Measurements from ENCODE around the gene ANKS4B.

ANKS4B gene

GRCh38 chr16:21300309-21301167 is 67.0 kb downstream of the ANKS4B start:
- peak; percentile 100 for DNase-seq (ENCODE audit: low read depth in 2 of 2)

- DNase-seq (ENCODE audit: low read depth in 2 of 2), result peak in 1 of 2 experiments; percentile 14
These were observed 67.8 kb downstream of the ANKS4B start for GRCh38 chr16:21301168-21301894.

- DNase-seq (ENCODE audit: low read depth in 2 of 2), result no peak
These were observed 68.4 kb downstream of the ANKS4B start for GRCh38 chr16:21301895-21302291.

- no peak for DNase-seq (ENCODE audit: low read depth in 2 of 2)
These were observed 69.0 kb downstream of the ANKS4B start for GRCh38 chr16:21302454-21302853.

- peak in 1 of 2 experiments; percentile 26 for DNase-seq (ENCODE audit: low read depth in 2 of 2)
These were observed 69.5 kb downstream of the ANKS4B start for GRCh38 chr16:21302898-21303528.

Data from fibroblast of skin of left quadriceps (primary cell).